ENCODE data around the gene SH3BP2.

DNA sequence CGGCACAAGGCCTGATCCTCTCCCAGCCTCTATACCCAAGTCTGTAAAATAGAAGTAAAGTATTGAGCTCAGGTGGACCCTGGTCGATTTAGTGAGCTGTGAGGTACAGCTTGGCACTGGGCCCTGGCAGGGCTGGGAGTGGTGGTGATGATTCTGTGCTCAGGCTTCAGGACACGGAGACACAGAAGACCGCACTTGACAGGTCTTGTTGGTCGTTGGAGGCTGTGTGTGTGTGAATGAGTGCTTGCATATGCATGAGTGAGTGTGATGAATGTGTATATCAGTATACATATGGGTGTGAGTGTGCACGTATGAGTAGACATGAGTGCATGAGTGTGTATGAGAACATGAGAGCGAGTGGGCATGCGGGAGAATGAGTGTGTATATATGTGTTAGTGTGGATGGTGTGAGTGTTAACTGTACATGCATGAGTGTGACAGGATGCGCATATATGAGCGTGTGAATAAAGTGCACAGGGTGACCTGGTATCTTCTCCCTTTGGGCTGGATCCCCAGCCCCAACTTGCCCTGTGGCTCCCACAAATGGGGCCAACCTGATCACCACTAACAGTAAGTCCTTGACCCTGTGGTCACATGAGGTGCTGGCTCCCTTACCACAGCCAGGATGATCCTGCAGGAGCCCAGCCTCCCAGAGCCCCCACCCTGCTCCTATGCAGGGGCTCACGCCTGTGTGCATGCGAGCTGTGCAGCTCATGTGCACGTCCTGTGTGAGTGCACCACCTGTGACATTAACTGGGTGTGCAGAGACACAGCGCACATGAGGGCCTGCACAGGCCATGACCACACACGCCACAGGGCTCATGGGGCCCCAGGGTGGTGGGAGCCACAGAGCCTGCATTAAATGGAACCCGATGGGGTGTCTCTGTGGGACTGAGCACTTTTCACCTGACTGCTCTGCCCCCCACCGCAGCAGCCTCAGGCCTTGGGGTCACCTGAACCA is 20.8 kb downstream of the SH3BP2 start:
- TF ChIP-seq SIN3A (IDR thresholded peaks at IDR 0.05; ENCODE audit: low read depth) (no peak), TCF7L2 (IDR thresholded peaks at IDR 0.05; ENCODE audit: borderline replicate concordance, extremely low read depth, insufficient read depth, insufficient read length) (no peak), EZH2phosphoT487 (IDR thresholded peaks at IDR 0.05; ENCODE audit: borderline replicate concordance) (no peak)
